H1 (cell line): Measurements from ENCODE around the gene AKT1. TPM values are rescaled to one million over a fixed set of nuclear protein-coding genes. Genes with fewer than 3 reads are reported as not detected.

Experiments
- CTCF ChIA-PET: fragments of 300-600 bp; sonication (Branson Sonifier 250); formaldehyde crosslinking; loops from one replicate; lab custom pipeline; 2021; ENCODE audit not compliant: partially characterized antibody; lab: Charles Lee
- POLR2A ChIA-PET: fragments of 300-600 bp; sonication (Branson Sonifier 250); formaldehyde crosslinking; loops from one replicate; lab custom pipeline; 2021; ENCODE audit warnings: inconsistent platforms; ENCODE audit not compliant: partially characterized antibody; lab: Charles Lee
- DNase-seq, 2 experiments: peaks; one replicate each; pipeline versions ENCODE4 v3.0.0 to v3.0.0-alpha.2; 2010 to 2022; ENCODE audit warnings: low spot score in 2 of 2, low read depth in 1 of 2, mixed read lengths in 1 of 2
- FAIRE-seq: peaks from 2 replicates; lab custom pipeline; 2011; peaks lifted over from hg19 to GRCh38; lab: Jason Lieb, UNC
- H2AFZ ChIP-seq: 2 replicates; pipeline ENCODE4 v1.8.1; 2012; ENCODE audit warnings: low read length, inconsistent platforms
- H2AK5ac ChIP-seq: 2 replicates; pipeline ENCODE4 v1.6.1; 2013; ENCODE audit warnings: low read depth, low read length
- H2BK120ac ChIP-seq: replicated peaks from 2 replicates; pipeline ENCODE3; 2013; ENCODE audit warnings: low read depth, low read length, inconsistent platforms
- H2BK12ac ChIP-seq: 2 replicates; pipeline ENCODE4 v1.6.1; 2013; ENCODE audit warnings: low read depth, low read length
- H2BK15ac ChIP-seq: 2 replicates; pipeline ENCODE4 v1.6.1; 2013; ENCODE audit warnings: low read length
- H2BK20ac ChIP-seq: 2 replicates; pipeline ENCODE4 v1.6.1; 2013; ENCODE audit warnings: low read length
- H2BK5ac ChIP-seq: 2 replicates; pipeline ENCODE4 v1.6.1; 2013; ENCODE audit warnings: low read depth, low read length
- H3K14ac ChIP-seq: 2 replicates; pipeline ENCODE4 v1.6.1; 2013; ENCODE audit warnings: inconsistent platforms; ENCODE audit not compliant: insufficient read length
- H3K18ac ChIP-seq: 2 replicates; pipeline ENCODE4 v1.6.1; 2013; ENCODE audit warnings: low read length; ENCODE audit errors: extremely low read depth
- H3K23ac ChIP-seq: 2 replicates; pipeline ENCODE4 v1.6.1; 2013; ENCODE audit warnings: inconsistent platforms; ENCODE audit not compliant: insufficient read length
- H3K23me2 ChIP-seq: 2 replicates; pipeline ENCODE4 v1.6.1; 2013; ENCODE audit warnings: low read depth, low read length
- H3K27ac ChIP-seq: 2 replicates; pipeline ENCODE4 v1.6.1; 2011; ENCODE audit warnings: low read depth, low read length, inconsistent platforms
- H3K27me3 ChIP-seq, 4 experiments: replicated peaks in 1 of 4; 1 replicate in 1 of 4; 2 replicates in 3 of 4; pipeline versions ENCODE4 v1.6.1 to v1.8.1; 2011 to 2013; ENCODE audit warnings: low read length in 3 of 4, mild to moderate bottlenecking in 3 of 4, inconsistent platforms in 2 of 4, mixed read lengths in 2 of 4, moderate library complexity in 1 of 4; ENCODE audit not compliant: control insufficient read depth in 3 of 4, insufficient read depth in 3 of 4; ENCODE audit errors: extremely low read depth in 1 of 4
- H3K36me3 ChIP-seq, 4 experiments: 2 replicates each; pipeline versions ENCODE4 v1.6.1 to v1.8.1; 2011 to 2013; ENCODE audit warnings: mild to moderate bottlenecking in 4 of 4, low read length in 3 of 4, moderate library complexity in 2 of 4, control low read depth in 1 of 4, inconsistent platforms in 1 of 4; ENCODE audit not compliant: insufficient read depth in 4 of 4, control insufficient read depth in 2 of 4
- H3K4ac ChIP-seq: replicated peaks from 2 replicates; pipeline ENCODE3; 2013; ENCODE audit warnings: low read length, low read depth, mixed read lengths, inconsistent platforms; ENCODE audit not compliant: insufficient read length
- H3K4me1 ChIP-seq, 4 experiments: replicated peaks in 1 of 4; 1 replicate in 1 of 4; 2 replicates in 3 of 4; pipeline versions ENCODE4 v1.6.1 to v1.8.1; 2011 to 2013; ENCODE audit warnings: low read length in 3 of 4, inconsistent platforms in 2 of 4, mixed read lengths in 1 of 4; ENCODE audit not compliant: insufficient read depth in 4 of 4, control insufficient read depth in 3 of 4
- H3K4me2 ChIP-seq, 2 experiments: 2 replicates each; pipeline versions ENCODE4 v1.6.1 to v1.8.1; 2011 to 2013; ENCODE audit warnings: low read depth in 2 of 2, low read length in 2 of 2, control low read depth in 1 of 2, inconsistent platforms in 1 of 2, mild to moderate bottlenecking in 1 of 2; ENCODE audit not compliant: insufficient read depth in 1 of 2
- H3K4me3 ChIP-seq, 4 experiments: fragments of 200-600, 300-600 bp in 1 of 4; sonication (generic), shearing (Covaris generic), sonication (Bioruptor Twin) in 1 of 4; 2 replicates each; pipeline versions ENCODE4 v1.5.1 to v1.8.1; 2011 to 2016; ENCODE audit warnings: low read length in 4 of 4, low read depth in 3 of 4, control low read depth in 2 of 4, inconsistent platforms in 2 of 4, mild to moderate bottlenecking in 2 of 4, mixed read lengths in 1 of 4, moderate library complexity in 1 of 4; ENCODE audit not compliant: insufficient read depth in 2 of 4; ENCODE audit errors: extremely low read depth in 1 of 4
- H3K56ac ChIP-seq: replicated peaks from 2 replicates; pipeline ENCODE3; 2013; ENCODE audit warnings: low read depth, mild to moderate bottlenecking, mixed read lengths, low read length, inconsistent platforms; ENCODE audit not compliant: insufficient read length
- H3K79me1 ChIP-seq: 2 replicates; pipeline ENCODE4 v1.6.1; 2013; ENCODE audit warnings: low read depth, low read length, control low read depth
- H3K79me2 ChIP-seq, 2 experiments: 2 replicates each; pipeline versions ENCODE4 v1.6.1 to v1.8.1; 2012 to 2013; ENCODE audit warnings: low read length in 2 of 2, mild to moderate bottlenecking in 2 of 2, inconsistent platforms in 1 of 2; ENCODE audit not compliant: insufficient read depth in 2 of 2, control insufficient read depth in 1 of 2
- H3K9ac ChIP-seq, 4 experiments: replicated peaks in 1 of 4; 1 replicate in 1 of 4; 2 replicates in 3 of 4; pipeline versions ENCODE4 v1.6.1 to v1.8.1; 2011 to 2013; ENCODE audit warnings: low read depth in 3 of 4, low read length in 3 of 4, control low read depth in 2 of 4, mild to moderate bottlenecking in 2 of 4, moderate library complexity in 2 of 4, inconsistent platforms in 1 of 4; ENCODE audit errors: extremely low read depth in 1 of 4
- H3K9me3 ChIP-seq, 2 experiments: 2 replicates each; pipeline versions ENCODE4 v1.6.1 to v1.8.1; 2012 to 2013; ENCODE audit warnings: mild to moderate bottlenecking in 2 of 2, moderate library complexity in 2 of 2, control low read depth in 1 of 2, inconsistent platforms in 1 of 2, low read depth in 1 of 2, low read length in 1 of 2, mixed read lengths in 1 of 2; ENCODE audit not compliant: insufficient read depth in 2 of 2
- H4K20me1 ChIP-seq, 2 experiments: replicated peaks in 1 of 2; 2 replicates each; pipeline versions ENCODE3 to v1.8.1; 2011 to 2013; ENCODE audit warnings: inconsistent platforms in 2 of 2, low read length in 2 of 2, mild to moderate bottlenecking in 1 of 2; ENCODE audit not compliant: insufficient read depth in 2 of 2, control insufficient read depth in 1 of 2
- H4K5ac ChIP-seq: 2 replicates; pipeline ENCODE4 v1.6.1; 2013; ENCODE audit warnings: low read length, low read depth, mixed read lengths, inconsistent platforms; ENCODE audit not compliant: insufficient read length
- H4K8ac ChIP-seq: 2 replicates; pipeline ENCODE4 v1.8.0; 2013; ENCODE audit warnings: mild to moderate bottlenecking, moderate library complexity, low read length, inconsistent platforms; ENCODE audit not compliant: insufficient read depth; ENCODE audit errors: extremely low read depth
- H4K91ac ChIP-seq: replicated peaks from 2 replicates; pipeline ENCODE3; 2013; ENCODE audit warnings: low read length, mixed read lengths, inconsistent platforms; ENCODE audit not compliant: insufficient read length
- NRF1 ChIP-seq: IDR thresholded peaks from 2 replicates; pipeline ENCODE4 v1.6.1; 2011; ENCODE audit warnings: mild to moderate bottlenecking, low read depth, low read length, improper control_type of control experiment
- WGBS, 2 experiments: shearing (Covaris generic) in 1 of 2; methylation state at CpG; one replicate each; pipeline versions ENCODE4 v1.1.6 to v1.1.7; 2013 to 2015; ENCODE audit warnings: low lambda C conversion rate in 2 of 2, mixed read lengths in 2 of 2, inconsistent platforms in 1 of 2, low coverage in 1 of 2, missing lambda C conversion rate in 1 of 2; ENCODE audit not compliant: insufficient replicate concordance in 2 of 2, insufficient coverage in 1 of 2, insufficient read length in 1 of 2; ENCODE audit errors: extremely low coverage in 1 of 2, missing lambda C conversion rate in 1 of 2; 5-methylcytosine and 5-hydroxymethylcytosine counted together
- polyA plus RNA-seq, 7 experiments: library from polyadenylated mRNA; depleted of rRNA in 3 of 7; stranded (reverse) in 5 of 7; unstranded in 2 of 7; fragments of >200 nt in 5 of 7; fragments of 200-250 nt in 2 of 7; gene quantifications; 1 replicate in 5 of 7; 2 replicates in 1 of 7; 4 replicates in 1 of 7; pipeline versions ENCODE4 v1.2.1 to v1.2.3, GENCODE V29; 2011 to 2013; ENCODE audit warnings: missing spikeins in 2 of 7, mixed read lengths in 2 of 7
- total RNA-seq: library from RNA; stranded (reverse); fragmentation: NEBNext Ultra II Directional; extraction: Animal tissue kit (Norgen Biotek cat#: 25700); gene quantifications from 2 replicates; pipeline ENCODE4 v1.2.1, GENCODE V29; 2021

AKT1 gene
- total and polyA plus RNA-seq, 2 of the 8 experiments (the other 6 are each of a cell fraction or from before 2014, with no cell fraction given) = 68.1 to 71.5 TPM

- Histone ChIP-seq H3K9ac (no peak overlapping the region), H2AFZ (no peak overlapping the region), H3K9me3 (no peaks in the 10 kb centered on the region), H3K14ac (no peak overlapping the region), H3K27me3 (no peaks in the 10 kb centered on the region), H3K23ac (no peak overlapping the region), H3K56ac (no peak overlapping the region), H2BK20ac (no peak overlapping the region), H3K4me3 (no peak overlapping the region), H3K36me3 (peaks cover 0 to 4% (median 0%) of the 10 kb centered on the region in 4 experiments; a peak in 3 of 8 replicates), H3K23me2 (0 out of 2 replicates have a peak, but pooled peaks cover 2% of the 10 kb centered on the region), H3K27ac (no peak overlapping the region), H2AK5ac (no peak overlapping the region), H4K91ac (no peak overlapping the region), H2BK120ac (no peak overlapping the region), H2BK12ac (no peak overlapping the region), H3K79me1 (peaks cover 6% of the 10 kb centered on the region), H3K4ac (no peak overlapping the region), H2BK15ac (no peak overlapping the region), H3K4me2 (no peak overlapping the region), H2BK5ac (no peak overlapping the region), H4K20me1 (peaks cover 29 to 32% of the 10 kb centered on the region in 2 experiments), H3K79me2 (peaks cover 0 to 3% of the 10 kb centered on the region in 2 experiments; a peak in 1 of 4 replicates), H4K5ac (no peak overlapping the region), H3K18ac (no peak overlapping the region), H3K4me1 (peaks cover 0 to 3% (median under 1%) of the 10 kb centered on the region in 4 experiments; a peak in 2 of 7 replicates), H4K8ac (no peak overlapping the region)
- 88% methylated on average over 13 of the region's 14 CpGs; no CpG with 5 or more reads in 1 of the 2 experiments for WGBS, 2 experiments
- CTCF ChIA-PET = interaction anchor here (0.7 to 11.1 kb wide), 4 partner anchors 9 to 284 kb away, joined by 3 to 110 read pairs (median 19); no protein-coding TSS in a partner anchor
- FAIRE-seq (no peak), DNase-seq (no peak)
- POLR2A ChIA-PET = interaction anchor here (1.2 to 1.6 kb wide), 2 partner anchors 15 to 19 kb away, joined by 3 to 4 read pairs; no protein-coding TSS in a partner anchor
- no peak for TF ChIP-seq NRF1
Measured at GRCh38 chr14:104788161-104788818, 7.3 kb downstream of the AKT1 start.
